DMS114 treated with DMSO at 0.1 percent for 48 hours (cell line): ENCODE measurements around the gene SORCS2.

ENCODE experiments used
- DNase-seq: peaks from one replicate; lab custom pipeline; 2025; ENCODE audit not compliant: unreplicated experiment; lab: John Stamatoyannopoulos, UW

SORCS2 gene

DNA sequence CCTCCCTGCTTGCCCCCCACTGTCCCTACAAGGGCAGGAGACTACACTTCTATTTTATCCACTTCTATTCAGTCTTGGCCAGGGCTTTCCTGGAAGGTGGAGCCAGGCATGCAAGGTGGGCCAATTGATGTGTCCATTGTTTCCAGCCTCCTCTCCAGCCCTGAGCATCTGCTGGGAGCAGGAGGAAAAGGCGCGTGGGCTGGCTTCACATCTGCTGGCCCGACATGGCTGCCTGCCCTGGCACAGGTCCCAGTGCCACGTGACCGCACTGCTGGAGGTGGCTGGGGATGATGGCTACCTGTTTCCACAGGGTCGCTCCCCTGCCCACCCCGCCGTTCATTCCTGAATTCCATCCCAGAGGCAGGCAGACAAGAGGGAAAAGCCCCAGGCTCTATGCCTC, 499.6 kb downstream of the SORCS2 start:
- DNase-seq: no peak

DNA sequence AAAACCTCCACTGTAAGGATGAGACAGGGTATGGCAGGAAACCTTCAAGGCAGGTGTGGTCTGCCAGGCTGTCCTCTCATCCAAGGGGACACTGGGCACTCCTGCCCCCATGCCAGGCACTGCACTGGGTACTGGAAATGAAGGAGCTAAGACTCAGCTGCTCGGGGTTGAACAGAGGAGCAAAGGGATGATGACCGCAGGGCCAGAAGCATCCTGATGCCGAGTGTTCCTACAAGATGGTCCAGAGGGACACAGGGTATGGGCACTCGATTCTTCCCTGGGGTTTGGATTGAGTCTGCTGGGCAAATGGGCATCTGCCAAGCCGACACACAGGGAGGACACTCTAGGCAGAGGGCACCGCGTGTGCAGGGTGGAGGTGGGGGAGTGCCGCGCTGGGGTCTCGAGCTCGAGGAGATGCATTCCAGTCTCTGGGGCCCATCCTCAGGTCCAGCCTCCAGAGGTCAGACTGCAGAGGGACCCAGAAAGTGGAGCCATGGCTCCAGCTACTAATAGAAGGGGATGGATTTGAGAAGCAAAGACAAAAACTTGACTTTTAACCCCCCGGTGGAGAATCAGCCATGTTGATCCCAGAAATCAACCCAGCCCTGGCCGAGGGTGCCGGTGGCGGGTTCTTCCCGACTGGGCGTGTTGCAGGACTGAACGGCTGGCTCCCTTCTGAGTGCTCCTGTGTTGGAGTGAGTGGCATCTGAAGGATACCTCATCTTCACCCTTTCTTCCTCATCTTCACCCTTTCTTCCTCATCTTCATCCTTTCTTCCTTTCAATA, 500.3 kb downstream of the SORCS2 start:
- DNase-seq: no peak

GRCh38 chr4:7693237-7693608, 500.9 kb downstream of the SORCS2 start:
- DNase-seq: no peak

DNA sequence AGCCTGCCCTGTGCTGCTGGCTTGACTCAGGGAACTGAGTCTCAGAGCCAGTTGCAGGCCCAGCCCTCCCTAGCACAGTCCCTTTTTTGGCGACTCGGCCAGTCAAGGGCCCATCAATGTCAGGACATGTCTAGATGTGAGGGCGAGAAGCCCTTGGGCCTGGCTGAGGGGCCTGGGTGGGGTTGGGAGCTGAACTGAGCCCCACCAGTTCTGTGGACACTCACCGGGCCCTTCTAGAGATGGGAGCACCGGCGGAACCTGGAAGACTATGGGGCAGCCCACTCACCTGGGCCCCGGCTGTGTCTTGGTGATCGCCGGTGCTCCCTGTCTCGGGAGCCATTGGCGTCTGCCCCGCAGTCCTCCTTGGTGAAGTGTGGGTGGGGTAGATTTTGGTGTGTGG, 501.4 kb downstream of the SORCS2 start:
- DNase-seq: no peak

GRCh38 chr4:7694324-7694723, 502.0 kb downstream of the SORCS2 start:
- no peak for DNase-seq

- no peak for DNase-seq
These were observed 505.0 kb downstream of the SORCS2 start for GRCh38 chr4:7697343-7697742.

- no peak for DNase-seq
These were observed 505.5 kb downstream of the SORCS2 start for GRCh38 chr4:7697821-7698220.

DNA sequence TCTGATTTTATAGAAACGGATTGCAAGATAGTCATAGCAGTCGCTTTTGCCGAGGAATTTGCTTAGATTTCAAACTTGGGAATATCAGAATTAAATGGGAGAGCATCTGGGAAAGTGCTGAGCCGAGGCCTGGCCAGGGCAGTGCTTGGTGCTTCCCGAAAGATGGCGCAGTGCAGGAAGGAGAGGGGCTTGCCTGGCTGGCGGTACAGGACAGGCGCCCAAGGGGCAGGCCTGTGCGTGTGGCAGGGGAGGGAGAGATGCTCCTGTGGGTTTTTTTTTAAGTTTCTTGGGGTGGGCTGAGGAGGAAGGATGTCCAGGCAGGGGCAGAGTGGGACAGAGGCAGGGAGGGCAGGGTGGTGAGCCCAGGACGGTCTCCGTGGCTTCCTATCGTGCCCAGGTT, 506.2 kb downstream of the SORCS2 start:
- DNase-seq: no peak

- no peak for DNase-seq
These were observed 506.7 kb downstream of the SORCS2 start for GRCh38 chr4:7699031-7699430.

DNA sequence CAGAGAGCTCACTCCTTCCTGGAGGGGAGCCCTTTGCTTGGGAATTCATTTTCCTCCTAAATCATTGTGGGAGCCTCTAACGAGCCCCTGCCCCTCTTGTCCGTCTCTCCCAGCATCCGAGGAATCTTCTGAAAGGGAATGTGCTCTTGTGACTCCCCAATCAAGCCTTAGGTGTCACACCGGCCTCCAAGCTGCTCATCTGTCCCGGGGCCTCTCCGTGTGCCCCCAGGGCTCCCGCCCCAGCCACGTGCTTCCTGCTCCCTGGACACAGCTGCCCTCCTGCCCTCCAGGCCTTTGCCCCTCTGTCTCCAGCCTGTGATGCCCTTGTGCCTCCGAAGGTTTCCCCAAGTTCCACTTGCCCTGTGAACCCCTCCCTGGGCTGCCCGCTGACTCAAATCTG, 507.5 kb downstream of the SORCS2 start:
- DNase-seq: no peak

GRCh38 chr4:7700665-7701064, 508.3 kb downstream of the SORCS2 start:
- DNase-seq: no peak

DNA sequence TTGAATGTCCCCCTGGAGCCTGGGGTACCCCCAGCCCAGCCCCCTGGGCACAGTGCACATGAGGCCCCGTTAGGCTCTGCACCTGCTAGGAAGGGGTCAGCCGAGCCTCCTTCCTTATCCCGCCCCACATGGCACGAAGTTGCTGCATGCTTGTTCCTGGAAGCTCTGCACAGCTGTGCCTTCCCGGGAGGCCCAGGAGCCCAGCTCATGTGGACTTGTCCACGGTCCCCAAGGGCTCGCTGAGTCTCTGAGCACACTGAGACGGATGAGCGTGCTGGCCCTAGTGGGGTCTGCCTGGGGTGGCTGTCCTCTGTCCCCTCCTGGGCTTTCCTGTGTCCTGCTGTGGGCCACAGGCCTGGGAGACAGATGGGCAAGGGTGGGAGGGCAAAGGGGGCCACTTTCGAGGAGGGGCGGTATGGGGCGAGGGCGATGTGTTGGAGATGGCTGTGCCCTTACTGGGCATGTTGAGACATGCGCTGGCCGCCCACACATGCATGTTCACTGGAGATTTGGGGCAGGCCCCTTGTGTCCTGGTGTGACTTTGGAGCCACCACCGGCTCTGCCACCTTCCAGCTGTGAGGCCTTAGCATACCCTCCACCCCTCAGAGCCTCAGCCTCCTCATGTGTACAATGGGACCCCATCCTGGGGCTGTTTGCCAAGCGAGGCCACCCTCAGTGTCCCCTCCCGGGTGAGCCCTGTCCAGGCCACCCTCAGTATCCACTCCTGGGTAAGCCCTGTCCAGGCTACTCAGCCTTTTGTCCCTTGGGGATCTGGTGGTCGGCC, 509.7 kb downstream of the SORCS2 start:
- no peak for DNase-seq

DNA sequence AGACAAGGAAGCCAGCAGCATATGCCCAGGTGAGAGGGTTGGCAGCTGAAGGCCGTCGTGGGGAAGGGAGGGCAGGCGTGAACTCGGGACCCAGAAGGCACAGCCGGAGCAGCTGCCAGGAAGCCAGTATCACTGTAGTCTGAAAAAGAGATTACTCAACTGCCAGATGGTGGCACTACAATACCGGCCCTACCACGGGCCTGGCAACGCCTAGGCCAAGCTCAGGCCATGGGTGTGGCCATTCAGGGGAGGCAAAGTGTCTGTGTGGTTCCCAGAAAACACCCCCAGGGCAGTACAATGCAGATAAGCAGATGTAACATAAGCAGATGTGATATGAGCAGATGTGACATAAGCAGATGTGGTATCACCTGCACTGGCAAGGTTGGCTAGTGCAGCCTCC, 511.4 kb downstream of the SORCS2 start:
- no peak for DNase-seq

GRCh38 chr4:7704091-7704490, 511.8 kb downstream of the SORCS2 start:
- no peak for DNase-seq

DNA sequence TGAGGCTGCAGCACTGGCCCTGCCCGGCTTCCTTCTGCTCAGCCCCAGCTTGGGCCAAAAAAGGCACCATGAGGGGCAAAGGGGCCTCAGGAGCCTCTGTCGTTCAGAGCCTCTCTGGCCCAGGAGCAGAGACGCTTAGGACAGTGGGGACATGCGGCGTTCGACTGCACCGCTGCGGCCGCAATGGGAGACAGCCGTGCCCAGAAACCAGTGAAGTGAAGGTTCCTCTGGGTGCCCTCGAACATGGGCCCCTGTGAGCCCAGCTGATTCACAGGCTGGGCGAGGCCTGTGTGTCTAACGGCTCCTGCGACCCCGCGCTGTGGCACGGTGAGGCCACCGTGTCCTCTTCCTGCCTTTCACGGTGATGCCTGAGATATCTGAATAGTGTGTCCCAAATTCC, 512.3 kb downstream of the SORCS2 start:
- DNase-seq: no peak

- DNase-seq: no peak
These were observed 512.7 kb downstream of the SORCS2 start for GRCh38 chr4:7705062-7705461.

DNA sequence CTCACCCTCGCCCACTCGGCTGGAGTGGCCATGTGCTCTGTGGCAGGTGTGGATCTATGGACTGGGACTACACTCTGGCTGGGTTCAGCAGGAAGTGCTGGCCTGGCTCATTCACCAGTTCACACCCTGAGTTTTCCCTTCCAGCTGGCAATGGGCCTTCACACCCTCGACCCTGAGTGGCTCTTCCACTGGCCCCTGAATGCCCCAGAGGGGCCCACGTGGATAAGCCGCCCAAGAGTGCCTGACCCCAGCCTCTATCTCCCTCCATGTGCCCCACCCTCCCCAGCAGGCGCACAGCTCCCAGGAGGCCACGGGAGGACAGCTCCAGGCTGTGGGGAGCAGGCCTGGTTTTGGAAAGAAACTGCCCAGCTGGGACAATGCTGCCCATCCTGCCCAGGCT, 513.3 kb downstream of the SORCS2 start:
- no peak for DNase-seq

DNA sequence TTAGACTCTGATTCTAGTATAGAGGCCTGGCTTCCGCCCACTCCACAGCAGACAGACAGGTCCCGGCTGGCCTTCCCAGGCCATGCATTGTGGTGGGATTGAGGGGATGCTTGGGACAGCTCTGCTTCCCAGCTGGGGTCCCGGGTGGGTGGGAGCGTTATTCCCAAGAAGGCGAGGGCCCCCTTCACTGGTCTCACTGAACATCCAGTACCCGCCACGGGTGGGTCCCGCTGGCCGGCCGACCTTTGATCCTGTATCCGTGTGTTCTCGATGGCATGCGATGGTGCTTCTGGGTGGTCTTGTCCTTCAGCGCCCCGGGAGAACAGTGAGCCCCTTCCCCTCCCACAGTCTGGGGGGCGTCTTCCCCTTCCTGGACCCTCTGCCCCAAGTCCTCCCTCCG, 515.9 kb downstream of the SORCS2 start:
- DNase-seq: no peak

DNA sequence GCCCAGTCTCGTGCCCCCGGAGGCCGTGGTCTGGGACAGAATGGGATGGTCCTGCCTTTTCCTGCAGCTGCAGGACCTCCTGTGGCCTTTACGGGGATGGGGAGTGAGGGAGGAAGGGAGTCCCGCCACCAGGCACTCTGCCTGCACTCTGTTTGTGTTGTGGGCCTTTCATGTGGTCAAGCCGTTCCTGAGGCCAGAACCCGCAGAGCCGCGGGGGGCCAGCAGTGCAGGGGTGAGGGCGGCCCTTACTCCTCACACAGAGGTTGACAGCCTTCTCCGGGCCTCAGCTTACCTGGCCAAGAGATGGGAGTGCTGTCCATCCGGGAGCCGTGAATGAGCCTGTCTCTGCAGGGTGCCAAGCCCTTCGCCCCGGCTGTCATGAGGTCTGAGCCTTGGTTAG, 516.6 kb downstream of the SORCS2 start:
- no peak for DNase-seq

GRCh38 chr4:7709431-7709830, 517.1 kb downstream of the SORCS2 start:
- no peak for DNase-seq

- DNase-seq: no peak
These were observed 517.8 kb downstream of the SORCS2 start for GRCh38 chr4:7710126-7710525.

DNA sequence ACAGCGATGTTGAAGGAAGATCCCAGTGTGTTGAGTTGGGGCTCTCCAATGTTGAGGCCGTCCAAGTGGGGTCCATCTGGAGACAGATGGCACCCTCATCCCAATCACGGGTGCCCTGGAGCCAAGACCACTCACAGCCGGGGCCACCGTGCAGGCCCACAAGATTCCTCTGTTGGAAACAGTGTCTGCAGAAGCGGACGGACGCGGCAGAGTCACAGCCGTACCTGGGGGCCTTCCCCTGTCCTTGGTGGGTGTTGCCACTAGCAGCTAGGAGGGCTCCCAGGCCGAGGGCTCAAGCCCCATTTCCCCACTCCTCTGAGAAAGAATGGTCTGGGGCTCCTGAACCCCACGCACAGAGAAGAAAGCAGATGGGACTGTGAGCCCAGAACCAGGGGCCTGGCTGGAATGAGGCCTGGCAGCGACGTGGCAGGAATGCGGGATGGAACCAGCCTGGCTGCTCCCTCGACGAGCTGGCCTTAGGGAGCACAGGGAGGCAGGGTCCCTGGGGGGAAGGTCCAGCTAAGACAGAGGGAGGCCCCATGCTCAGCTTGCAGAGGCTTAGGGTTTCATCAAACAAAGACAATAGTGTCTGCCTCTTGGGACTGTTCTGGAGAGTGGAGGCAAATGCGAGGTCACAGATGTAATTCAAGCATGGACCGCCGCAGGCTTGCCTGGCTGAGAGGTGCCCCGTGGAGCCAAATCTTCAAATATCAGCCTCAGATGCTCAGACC, 518.4 kb downstream of the SORCS2 start:
- no peak for DNase-seq
